ENCODE measurements around the gene FGR.

DNA sequence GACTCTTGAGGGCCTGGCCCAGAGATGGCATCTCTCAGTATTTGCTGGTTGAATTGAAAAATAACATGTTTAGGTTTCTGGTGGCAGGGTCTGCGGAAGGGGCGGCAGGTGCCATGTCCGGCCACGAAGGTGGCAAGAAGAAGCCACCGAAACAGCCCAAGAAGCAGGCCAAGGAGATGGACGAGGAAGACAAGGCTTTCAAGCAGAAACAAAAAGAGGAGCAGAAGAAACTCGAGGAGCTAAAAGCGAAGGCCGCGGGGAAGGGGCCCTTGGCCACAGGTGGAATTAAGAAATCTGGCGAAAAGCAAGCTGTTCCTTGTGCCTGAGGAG is 14.3 kb upstream of the FGR start:
- TF ChIP-seq EZH2phosphoT487 (IDR thresholded peaks at IDR 0.05; ENCODE audit: insufficient read depth, low read depth), result no peak
- no peak for TF ChIP-seq EZH2 (IDR thresholded peaks at IDR 0.05; ENCODE audit: insufficient read depth, poor library complexity, severe bottlenecking)

All from GM23248 (cell line).